ENCODE data around the gene RSF1. TPM values are rescaled to one million over a fixed set of nuclear protein-coding genes. Genes with fewer than 3 reads are reported as not detected.

Gene RSF1
- total RNA-seq, 1 donor from 2014 or later: 74.2 TPM

DNA sequence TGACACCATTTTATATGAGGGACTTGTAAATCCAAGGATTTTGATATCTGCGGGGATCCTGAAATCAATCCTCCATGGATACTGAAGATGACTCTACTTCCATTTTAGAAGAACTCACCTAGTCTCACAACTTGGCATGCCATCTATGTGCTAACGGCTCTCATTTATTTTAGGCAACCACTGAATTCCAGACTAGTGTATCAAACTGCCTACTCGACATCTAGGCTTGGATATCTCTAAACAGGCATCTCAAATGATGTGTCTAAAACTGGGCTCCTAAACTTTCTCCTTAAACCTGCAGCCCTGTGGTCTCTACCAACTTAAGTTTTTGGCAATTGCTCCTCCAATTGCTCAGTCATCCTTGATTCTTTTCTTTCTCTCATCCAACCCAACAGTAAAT is 151.8 kb downstream of the RSF1 start:
- Mint-ChIP-seq H3K27ac (ENCODE audit: unreplicated experiment) (no peak overlapping the region), H3K4me1 (ENCODE audit: unreplicated experiment) (no peaks in the 10 kb centered on the region), H3K27me3 (ENCODE audit: unreplicated experiment) (no peaks in the 10 kb centered on the region)

DNA sequence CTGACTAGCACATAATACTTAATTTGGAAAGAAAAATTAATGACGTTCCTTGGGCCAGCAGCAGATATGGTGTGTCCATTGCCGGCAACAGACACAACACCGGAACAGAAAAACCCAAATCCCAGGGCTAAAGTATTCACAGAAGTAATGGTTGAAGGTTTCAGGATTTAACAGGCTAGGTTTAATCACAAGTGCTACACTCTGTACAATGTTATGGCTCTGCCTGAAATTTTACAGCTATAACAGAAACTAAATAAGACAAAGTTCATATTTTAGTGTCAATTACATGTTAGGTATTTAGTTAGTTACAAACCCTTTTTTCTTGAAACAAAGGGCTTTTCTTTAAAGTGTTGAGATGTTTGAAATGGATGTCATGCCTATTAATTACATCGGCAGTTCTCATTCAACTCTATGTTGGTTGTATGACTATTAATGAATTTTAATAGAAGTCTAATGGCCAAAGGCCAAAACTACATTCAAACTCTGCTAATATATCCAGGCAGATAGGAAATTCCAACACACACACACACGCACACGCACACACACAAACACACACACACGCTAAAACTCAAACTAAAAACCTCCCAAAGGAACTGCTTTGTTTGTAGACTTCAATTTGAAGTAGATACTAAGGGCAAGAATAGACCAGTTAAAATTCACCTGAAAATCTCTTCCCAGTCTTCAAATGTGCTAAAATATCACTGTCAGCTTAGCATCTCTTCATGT is 155.1 kb downstream of the RSF1 start:
- no peaks in the 10 kb centered on the region for H3K4me1 Mint-ChIP-seq (ENCODE audit: unreplicated experiment)
- TF ChIP-seq CTCF (IDR thresholded peaks at IDR 0.05): no peak
- no peak overlapping the region for H3K27ac Mint-ChIP-seq (ENCODE audit: unreplicated experiment)
- H3K4me3 Mint-ChIP-seq (ENCODE audit: unreplicated experiment): no peak overlapping the region
- no peaks in the 10 kb centered on the region for H3K27me3 Mint-ChIP-seq (ENCODE audit: unreplicated experiment)
- H3K9me3 Mint-ChIP-seq (ENCODE audit: unreplicated experiment): no peaks in the 10 kb centered on the region
- no peak for DNase-seq (ENCODE audit: extremely low spot score, unreplicated experiment)
- H3K36me3 Mint-ChIP-seq (ENCODE audit: unreplicated experiment): peaks cover 44% of the 10 kb centered on the region

More for the DNA sequence above, 151.8 kb downstream of the RSF1 start:
- peaks cover 65% of the 10 kb centered on the region for H3K36me3 Mint-ChIP-seq (ENCODE audit: unreplicated experiment)
- TF ChIP-seq CTCF (IDR thresholded peaks at IDR 0.05): no peak
- no peak overlapping the region for H3K4me3 Mint-ChIP-seq (ENCODE audit: unreplicated experiment)
- no peak for DNase-seq (ENCODE audit: extremely low spot score, unreplicated experiment)
- no peaks in the 10 kb centered on the region for H3K9me3 Mint-ChIP-seq (ENCODE audit: unreplicated experiment)

- Mint-ChIP-seq H3K9me3 (ENCODE audit: unreplicated experiment) (no peaks in the 10 kb centered on the region), H3K4me1 (ENCODE audit: unreplicated experiment) (peaks cover 18% of the 10 kb centered on the region), H3K36me3 (ENCODE audit: unreplicated experiment) (peaks cover 14% of the 10 kb centered on the region), H3K27ac (ENCODE audit: unreplicated experiment) (no peak overlapping the region), H3K4me3 (ENCODE audit: unreplicated experiment) (no peak overlapping the region), H3K27me3 (ENCODE audit: unreplicated experiment) (no peaks in the 10 kb centered on the region)
- no peak for TF ChIP-seq CTCF (IDR thresholded peaks at IDR 0.05)
- no peak for DNase-seq (ENCODE audit: extremely low spot score, unreplicated experiment)
Measured at GRCh38 chr11:77661670-77662069, 158.9 kb downstream of the RSF1 start.

DNA sequence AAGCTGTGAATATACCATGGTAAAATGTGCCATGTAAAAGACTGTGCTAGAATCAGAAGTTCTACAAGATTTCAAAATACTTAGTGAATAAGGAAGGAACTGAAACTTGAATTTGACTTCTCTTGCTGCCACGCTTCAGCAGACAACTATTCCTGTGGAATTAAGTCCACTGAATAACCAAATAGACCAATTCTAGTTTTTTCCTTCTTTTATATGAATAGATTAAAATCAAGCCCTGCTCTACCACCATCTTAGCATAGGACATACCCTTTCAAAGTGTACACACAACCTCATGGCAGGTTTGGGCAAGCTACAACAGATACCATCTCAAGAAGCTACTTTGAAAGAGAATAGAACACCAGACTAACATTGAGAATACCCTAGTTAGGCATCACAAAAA is 159.6 kb downstream of the RSF1 start:
- no peaks in the 10 kb centered on the region for H3K9me3 Mint-ChIP-seq (ENCODE audit: unreplicated experiment)
- no peak for TF ChIP-seq CTCF (IDR thresholded peaks at IDR 0.05)
- peaks cover 19% of the 10 kb centered on the region for H3K4me1 Mint-ChIP-seq (ENCODE audit: unreplicated experiment)
- no peak overlapping the region for H3K4me3 Mint-ChIP-seq (ENCODE audit: unreplicated experiment)
- no peak overlapping the region for H3K27ac Mint-ChIP-seq (ENCODE audit: unreplicated experiment)
- H3K36me3 Mint-ChIP-seq (ENCODE audit: unreplicated experiment): peaks cover 11% of the 10 kb centered on the region
- H3K27me3 Mint-ChIP-seq (ENCODE audit: unreplicated experiment): no peaks in the 10 kb centered on the region
- no peak for DNase-seq (ENCODE audit: extremely low spot score, unreplicated experiment)

- no peak for DNase-seq (ENCODE audit: extremely low spot score, unreplicated experiment)
- TF ChIP-seq CTCF (IDR thresholded peaks at IDR 0.05): no peak
- Mint-ChIP-seq H3K4me1 (ENCODE audit: unreplicated experiment) (peaks cover 19% of the 10 kb centered on the region), H3K4me3 (ENCODE audit: unreplicated experiment) (peak overlapping the region; percentile 19), H3K9me3 (ENCODE audit: unreplicated experiment) (no peaks in the 10 kb centered on the region), H3K36me3 (ENCODE audit: unreplicated experiment) (peaks cover 3% of the 10 kb centered on the region), H3K27ac (ENCODE audit: unreplicated experiment) (peak overlapping the region; percentile 83), H3K27me3 (ENCODE audit: unreplicated experiment) (no peaks in the 10 kb centered on the region)
Measured at GRCh38 chr11:77658213-77659013, 162.1 kb downstream of the RSF1 start.
